HL-60 (cell line): ENCODE measurements around the gene SPAG4.

Experiments used
- CTCF ChIP-seq: IDR thresholded peaks from one replicate; pipeline ENCODE4 v1.5.1; 2011; ENCODE audit warnings: low read length, control low read depth, inconsistent platforms; ENCODE audit not compliant: insufficient read depth
- GABPA ChIP-seq: IDR thresholded peaks from 2 replicates; pipeline ENCODE4 v1.6.1; 2012; ENCODE audit warnings: low read depth
- POLR2AphosphoS5 ChIP-seq: IDR thresholded peaks from 2 replicates; pipeline ENCODE4 v1.6.1; 2012; ENCODE audit warnings: low read depth
- REST ChIP-seq: IDR thresholded peaks from 2 replicates; pipeline ENCODE4 v1.6.1; 2012; ENCODE audit warnings: low read depth; ENCODE audit not compliant: insufficient replicate concordance
- SPI1 ChIP-seq: IDR thresholded peaks from 2 replicates; pipeline ENCODE4 v1.6.1; 2012; ENCODE audit warnings: low read depth, mild to moderate bottlenecking, borderline replicate concordance

GRCh38 chr20:35662551-35662950, 46.9 kb downstream of the SPAG4 start:
- no peak for TF ChIP-seq CTCF
- TF ChIP-seq POLR2AphosphoS5, result no peak
- TF ChIP-seq REST, result no peak
- no peak for TF ChIP-seq GABPA
- TF ChIP-seq SPI1, result no peak
